Measurements from ENCODE around the gene ZNF32.

Gene ZNF32

GRCh38 chr10:43679509-43679908 lies 30.8 kb upstream of the ZNF32 start:
- no peak overlapping the region for H3K9ac ChIP-seq (ENCODE audit: low read length)
- no peak overlapping the region for H2BK15ac ChIP-seq (replicated peaks; ENCODE audit: low read depth)
- no peaks in the 10 kb centered on the region for H3K27me3 ChIP-seq (ENCODE audit: insufficient read depth, low read length, poor library complexity)
- H3K23ac ChIP-seq (ENCODE audit: low read length) = no peak overlapping the region
- H3K4me3 ChIP-seq (ENCODE audit: low read length) = no peak overlapping the region
- no peak overlapping the region for H4K5ac ChIP-seq (ENCODE audit: low read length)
- H3K56ac ChIP-seq (ENCODE audit: low read length) = no peak overlapping the region
- H3K79me1 ChIP-seq (ENCODE audit: low read length) = no peaks in the 10 kb centered on the region
- H2BK5ac ChIP-seq (ENCODE audit: low read length) = no peak overlapping the region
- no peak overlapping the region for H4K8ac ChIP-seq (ENCODE audit: low read depth, low read length)
- no peaks in the 10 kb centered on the region for H3K79me2 ChIP-seq (ENCODE audit: control insufficient read depth, insufficient read depth, low read length)
- WGBS (ENCODE audit: extremely low coverage, insufficient coverage, low lambda C conversion rate) = no CpG with 5 or more reads among the region's 7 CpGs
- no peak for DNase-seq
- no peak overlapping the region for H3K27ac ChIP-seq (ENCODE audit: low read depth, low read length)
- H3K4me1 ChIP-seq (ENCODE audit: control insufficient read depth, low read depth, low read length) = no peaks in the 10 kb centered on the region
- H3K36me3 ChIP-seq (ENCODE audit: control insufficient read depth, insufficient read depth, low read length) = no peaks in the 10 kb centered on the region
- H2AK5ac ChIP-seq (ENCODE audit: low read length) = no peak overlapping the region
- H3K18ac ChIP-seq (ENCODE audit: low read length) = no peak overlapping the region
- no peak overlapping the region for H3K4ac ChIP-seq (ENCODE audit: low read depth, low read length)
- no peak overlapping the region for H3K4me2 ChIP-seq (ENCODE audit: low read length)
- H2BK120ac ChIP-seq (ENCODE audit: low read depth, low read length) = no peak overlapping the region

- Histone ChIP-seq H3K4me3 (ENCODE audit: low read length) (no peak overlapping the region), H3K4ac (ENCODE audit: low read depth, low read length) (no peak overlapping the region), H4K8ac (ENCODE audit: low read depth, low read length) (no peak overlapping the region), H2BK120ac (ENCODE audit: low read depth, low read length) (no peak overlapping the region), H3K9ac (ENCODE audit: low read length) (no peak overlapping the region), H2BK5ac (ENCODE audit: low read length) (no peak overlapping the region), H4K5ac (ENCODE audit: low read length) (no peak overlapping the region), H3K36me3 (ENCODE audit: control insufficient read depth, insufficient read depth, low read length) (no peaks in the 10 kb centered on the region), H3K23ac (ENCODE audit: low read length) (no peak overlapping the region), H2BK15ac (replicated peaks; ENCODE audit: low read depth) (no peak overlapping the region), H3K56ac (ENCODE audit: low read length) (no peak overlapping the region), H2AK5ac (ENCODE audit: low read length) (no peak overlapping the region), H3K4me2 (ENCODE audit: low read length) (no peak overlapping the region), H3K18ac (ENCODE audit: low read length) (no peak overlapping the region), H3K79me2 (ENCODE audit: control insufficient read depth, insufficient read depth, low read length) (no peaks in the 10 kb centered on the region), H3K27ac (ENCODE audit: low read depth, low read length) (no peak overlapping the region), H3K79me1 (ENCODE audit: low read length) (no peaks in the 10 kb centered on the region), H3K27me3 (ENCODE audit: insufficient read depth, low read length, poor library complexity) (no peaks in the 10 kb centered on the region), H3K4me1 (ENCODE audit: control insufficient read depth, low read depth, low read length) (no peaks in the 10 kb centered on the region)
- DNase-seq = no peak
- no CpG with 5 or more reads among the region's 10 CpGs for WGBS (ENCODE audit: extremely low coverage, insufficient coverage, low lambda C conversion rate)
Observed at GRCh38 chr10:43678654-43679053, 30.0 kb upstream of the ZNF32 start.

- H2BK120ac ChIP-seq (ENCODE audit: low read depth, low read length) = no peak overlapping the region
- no peak overlapping the region for H2BK5ac ChIP-seq (ENCODE audit: low read length)
- H4K8ac ChIP-seq (ENCODE audit: low read depth, low read length) = no peak overlapping the region
- H3K4me1 ChIP-seq (ENCODE audit: control insufficient read depth, low read depth, low read length) = no peaks in the 10 kb centered on the region
- H3K4me2 ChIP-seq (ENCODE audit: low read length) = no peak overlapping the region
- no CpG with 5 or more reads among the region's 7 CpGs for WGBS (ENCODE audit: extremely low coverage, insufficient coverage, low lambda C conversion rate)
- no peak overlapping the region for H3K23ac ChIP-seq (ENCODE audit: low read length)
- no peak overlapping the region for H4K5ac ChIP-seq (ENCODE audit: low read length)
- H3K4ac ChIP-seq (ENCODE audit: low read depth, low read length) = no peak overlapping the region
- H3K79me1 ChIP-seq (ENCODE audit: low read length) = no peaks in the 10 kb centered on the region
- H3K4me3 ChIP-seq (ENCODE audit: low read length) = no peak overlapping the region
- no peak overlapping the region for H3K9ac ChIP-seq (ENCODE audit: low read length)
- H3K27me3 ChIP-seq (ENCODE audit: insufficient read depth, low read length, poor library complexity) = no peaks in the 10 kb centered on the region
- no peak for DNase-seq
- H3K18ac ChIP-seq (ENCODE audit: low read length) = no peak overlapping the region
- H2AK5ac ChIP-seq (ENCODE audit: low read length) = no peak overlapping the region
- no peak overlapping the region for H3K56ac ChIP-seq (ENCODE audit: low read length)
- H3K36me3 ChIP-seq (ENCODE audit: control insufficient read depth, insufficient read depth, low read length) = no peaks in the 10 kb centered on the region
- no peak overlapping the region for H3K27ac ChIP-seq (ENCODE audit: low read depth, low read length)
- H3K79me2 ChIP-seq (ENCODE audit: control insufficient read depth, insufficient read depth, low read length) = no peaks in the 10 kb centered on the region
- H2BK15ac ChIP-seq (replicated peaks; ENCODE audit: low read depth) = no peak overlapping the region
Observed at GRCh38 chr10:43676901-43677300, 28.2 kb upstream of the ZNF32 start.

GRCh38 chr10:43676331-43676730 lies 27.6 kb upstream of the ZNF32 start:
- no peak overlapping the region for H2BK120ac ChIP-seq (ENCODE audit: low read depth, low read length)
- H3K27ac ChIP-seq (ENCODE audit: low read depth, low read length) = no peak overlapping the region
- H3K23ac ChIP-seq (ENCODE audit: low read length) = no peak overlapping the region
- no peak for DNase-seq
- no peak overlapping the region for H2AK5ac ChIP-seq (ENCODE audit: low read length)
- H3K9ac ChIP-seq (ENCODE audit: low read length) = no peak overlapping the region
- no peak overlapping the region for H2BK15ac ChIP-seq (replicated peaks; ENCODE audit: low read depth)
- WGBS (ENCODE audit: extremely low coverage, insufficient coverage, low lambda C conversion rate) = no CpG with 5 or more reads among the region's 4 CpGs
- no peak overlapping the region for H3K4me2 ChIP-seq (ENCODE audit: low read length)
- no peak overlapping the region for H3K56ac ChIP-seq (ENCODE audit: low read length)
- no peaks in the 10 kb centered on the region for H3K79me2 ChIP-seq (ENCODE audit: control insufficient read depth, insufficient read depth, low read length)
- no peak overlapping the region for H4K8ac ChIP-seq (ENCODE audit: low read depth, low read length)
- H3K4ac ChIP-seq (ENCODE audit: low read depth, low read length) = no peak overlapping the region
- no peaks in the 10 kb centered on the region for H3K4me1 ChIP-seq (ENCODE audit: control insufficient read depth, low read depth, low read length)
- no peaks in the 10 kb centered on the region for H3K79me1 ChIP-seq (ENCODE audit: low read length)
- H3K18ac ChIP-seq (ENCODE audit: low read length) = no peak overlapping the region
- H3K27me3 ChIP-seq (ENCODE audit: insufficient read depth, low read length, poor library complexity) = no peaks in the 10 kb centered on the region
- no peak overlapping the region for H2BK5ac ChIP-seq (ENCODE audit: low read length)
- no peaks in the 10 kb centered on the region for H3K36me3 ChIP-seq (ENCODE audit: control insufficient read depth, insufficient read depth, low read length)
- no peak overlapping the region for H4K5ac ChIP-seq (ENCODE audit: low read length)
- H3K4me3 ChIP-seq (ENCODE audit: low read length) = no peak overlapping the region

DNA sequence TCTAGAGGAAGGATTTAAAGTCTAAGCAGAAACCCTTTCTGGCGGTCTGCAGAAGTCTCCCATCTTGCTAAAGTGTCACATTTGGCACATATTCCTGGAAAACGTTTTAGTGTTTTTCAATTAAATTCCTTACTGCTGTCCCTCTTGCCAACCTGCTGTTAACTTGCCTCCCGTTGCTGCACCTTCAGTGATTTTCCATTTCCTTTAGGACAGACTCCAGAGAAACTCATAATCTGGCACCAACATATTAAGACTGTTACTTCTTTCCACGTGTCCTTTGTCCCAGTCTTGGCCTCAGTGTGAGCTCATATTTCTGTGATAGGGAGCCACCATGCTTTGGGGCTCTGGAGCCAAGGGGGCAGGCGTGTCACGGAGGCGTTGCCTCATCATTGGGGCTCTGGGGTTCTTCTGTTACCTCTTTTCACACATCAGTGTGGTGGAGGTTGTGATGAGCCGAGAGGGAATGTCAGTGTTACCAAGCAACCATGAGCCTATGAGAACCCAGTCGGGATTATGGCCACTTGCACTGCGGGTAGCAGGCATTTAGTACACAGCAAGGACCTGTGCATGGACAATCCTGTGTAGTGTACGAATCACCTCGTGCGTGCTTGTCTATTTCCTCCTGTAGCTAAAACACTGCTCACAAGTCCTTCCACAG lies 26.0 kb upstream of the ZNF32 start:
- Histone ChIP-seq H3K36me3 (ENCODE audit: control insufficient read depth, insufficient read depth, low read length) (no peaks in the 10 kb centered on the region), H2BK15ac (replicated peaks; ENCODE audit: low read depth) (no peak overlapping the region), H3K18ac (ENCODE audit: low read length) (no peak overlapping the region), H3K4me1 (ENCODE audit: control insufficient read depth, low read depth, low read length) (no peaks in the 10 kb centered on the region), H3K9ac (ENCODE audit: low read length) (no peak overlapping the region), H3K4me2 (ENCODE audit: low read length) (no peak overlapping the region), H2BK120ac (ENCODE audit: low read depth, low read length) (no peak overlapping the region), H3K4me3 (ENCODE audit: low read length) (no peak overlapping the region), H3K79me1 (ENCODE audit: low read length) (no peaks in the 10 kb centered on the region), H3K4ac (ENCODE audit: low read depth, low read length) (no peak overlapping the region), H3K27me3 (ENCODE audit: insufficient read depth, low read length, poor library complexity) (no peaks in the 10 kb centered on the region), H2BK5ac (ENCODE audit: low read length) (no peak overlapping the region), H4K8ac (ENCODE audit: low read depth, low read length) (no peak overlapping the region), H3K56ac (ENCODE audit: low read length) (no peak overlapping the region), H3K27ac (ENCODE audit: low read depth, low read length) (no peak overlapping the region), H2AK5ac (ENCODE audit: low read length) (no peak overlapping the region), H4K5ac (ENCODE audit: low read length) (no peak overlapping the region), H3K79me2 (ENCODE audit: control insufficient read depth, insufficient read depth, low read length) (no peaks in the 10 kb centered on the region), H3K23ac (ENCODE audit: low read length) (no peak overlapping the region)
- no CpG with 5 or more reads among the region's 13 CpGs for WGBS (ENCODE audit: extremely low coverage, insufficient coverage, low lambda C conversion rate)
- no peak for DNase-seq

DNA sequence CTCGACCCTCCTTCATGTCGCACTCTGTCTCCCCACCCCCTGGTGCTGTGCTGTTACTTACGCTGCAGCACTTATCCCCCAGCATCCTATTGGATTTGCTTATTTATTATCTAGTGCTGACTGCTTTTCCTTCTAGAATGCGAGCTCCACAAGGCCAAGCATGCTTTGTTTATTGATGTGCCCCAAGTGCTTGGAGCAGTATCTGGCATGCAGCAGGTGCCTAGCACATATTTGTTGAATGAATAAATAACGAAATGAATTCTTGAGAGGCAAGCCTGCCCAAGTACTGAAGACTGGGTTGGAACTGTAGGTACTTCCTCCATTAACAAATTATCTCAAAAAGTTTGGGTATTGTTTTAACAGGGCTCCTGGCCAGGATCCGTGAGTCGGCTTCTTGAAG lies 24.8 kb upstream of the ZNF32 start:
- H3K4ac ChIP-seq (ENCODE audit: low read depth, low read length) = no peak overlapping the region
- no peak overlapping the region for H2BK120ac ChIP-seq (ENCODE audit: low read depth, low read length)
- H3K4me3 ChIP-seq (ENCODE audit: low read length) = no peak overlapping the region
- H3K4me2 ChIP-seq (ENCODE audit: low read length) = no peak overlapping the region
- no peaks in the 10 kb centered on the region for H3K4me1 ChIP-seq (ENCODE audit: control insufficient read depth, low read depth, low read length)
- no peak overlapping the region for H2BK15ac ChIP-seq (replicated peaks; ENCODE audit: low read depth)
- no peak for DNase-seq
- H2AK5ac ChIP-seq (ENCODE audit: low read length) = no peak overlapping the region
- WGBS (ENCODE audit: extremely low coverage, insufficient coverage, low lambda C conversion rate) = no CpG with 5 or more reads among the region's 7 CpGs
- no peak overlapping the region for H3K18ac ChIP-seq (ENCODE audit: low read length)
- no peak overlapping the region for H3K9ac ChIP-seq (ENCODE audit: low read length)
- H3K79me1 ChIP-seq (ENCODE audit: low read length) = no peaks in the 10 kb centered on the region
- no peak overlapping the region for H3K56ac ChIP-seq (ENCODE audit: low read length)
- H4K5ac ChIP-seq (ENCODE audit: low read length) = no peak overlapping the region
- H3K79me2 ChIP-seq (ENCODE audit: control insufficient read depth, insufficient read depth, low read length) = no peaks in the 10 kb centered on the region
- H3K23ac ChIP-seq (ENCODE audit: low read length) = no peak overlapping the region
- H2BK5ac ChIP-seq (ENCODE audit: low read length) = no peak overlapping the region
- no peaks in the 10 kb centered on the region for H3K27me3 ChIP-seq (ENCODE audit: insufficient read depth, low read length, poor library complexity)
- no peak overlapping the region for H4K8ac ChIP-seq (ENCODE audit: low read depth, low read length)
- H3K27ac ChIP-seq (ENCODE audit: low read depth, low read length) = no peak overlapping the region
- no peaks in the 10 kb centered on the region for H3K36me3 ChIP-seq (ENCODE audit: control insufficient read depth, insufficient read depth, low read length)

Measured in mesendoderm (in vitro differentiated cells).